Tibial nerve (tissue), 3 donors: ENCODE measurements around the gene SYT3.

Experiments used
- POLR2A ChIP-seq, 2 donors: fragments of 450-650 bp; IDR thresholded peaks; one replicate each; pipeline ENCODE4 v1.6.1; 2017; ENCODE audit warnings: antibody characterized with exemption in 2 of 2, mild to moderate bottlenecking in 2 of 2, moderate library complexity in 2 of 2
- TF ChIP-seq, protein P1 (sequence below), 5 experiments: fragments of 200-600 bp in 3 of 5; fragments of 450-650 bp in 2 of 5; sonication (generic) in 3 of 5; IDR thresholded peaks; one replicate each; pipeline ENCODE4 v1.5.1; 2016 to 2019; ENCODE audit warnings: antibody characterized with exemption in 5 of 5, mild to moderate bottlenecking in 3 of 5, moderate library complexity in 2 of 5

DNA sequence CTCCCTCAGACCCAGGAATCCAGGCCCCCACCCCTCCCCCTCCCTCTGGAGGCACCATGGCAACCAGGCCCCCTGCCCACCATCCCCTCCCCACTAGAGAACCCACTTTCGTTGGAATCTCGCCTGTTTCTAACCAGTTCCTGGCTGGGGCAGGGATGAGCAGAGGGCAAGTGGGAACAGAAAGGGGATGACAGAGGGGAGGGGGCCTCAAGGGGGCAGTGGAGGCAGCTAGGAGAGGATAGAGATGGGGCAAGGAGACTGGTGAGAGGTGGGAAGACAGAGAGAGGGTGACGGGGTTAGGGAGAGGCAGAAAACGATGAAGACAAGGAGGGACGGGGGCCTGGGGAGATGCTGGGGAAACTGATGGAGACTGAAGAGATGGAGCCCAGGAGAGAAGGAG lies 9.0 kb upstream of the SYT3 start:
- TF ChIP-seq, protein P1, sequence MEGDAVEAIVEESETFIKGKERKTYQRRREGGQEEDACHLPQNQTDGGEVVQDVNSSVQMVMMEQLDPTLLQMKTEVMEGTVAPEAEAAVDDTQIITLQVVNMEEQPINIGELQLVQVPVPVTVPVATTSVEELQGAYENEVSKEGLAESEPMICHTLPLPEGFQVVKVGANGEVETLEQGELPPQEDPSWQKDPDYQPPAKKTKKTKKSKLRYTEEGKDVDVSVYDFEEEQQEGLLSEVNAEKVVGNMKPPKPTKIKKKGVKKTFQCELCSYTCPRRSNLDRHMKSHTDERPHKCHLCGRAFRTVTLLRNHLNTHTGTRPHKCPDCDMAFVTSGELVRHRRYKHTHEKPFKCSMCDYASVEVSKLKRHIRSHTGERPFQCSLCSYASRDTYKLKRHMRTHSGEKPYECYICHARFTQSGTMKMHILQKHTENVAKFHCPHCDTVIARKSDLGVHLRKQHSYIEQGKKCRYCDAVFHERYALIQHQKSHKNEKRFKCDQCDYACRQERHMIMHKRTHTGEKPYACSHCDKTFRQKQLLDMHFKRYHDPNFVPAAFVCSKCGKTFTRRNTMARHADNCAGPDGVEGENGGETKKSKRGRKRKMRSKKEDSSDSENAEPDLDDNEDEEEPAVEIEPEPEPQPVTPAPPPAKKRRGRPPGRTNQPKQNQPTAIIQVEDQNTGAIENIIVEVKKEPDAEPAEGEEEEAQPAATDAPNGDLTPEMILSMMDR (IDR thresholded peaks at IDR 0.05), result no peak
- no peak for TF ChIP-seq POLR2A (IDR thresholded peaks at IDR 0.05)
